Inferior parietal cortex (tissue), 1 donor: ENCODE data around the gene NXF1.
A peak's percentile ranks its signal among the peaks of the same experiment; 100 is the strongest.
"Not testable (repeated sequence)": the region's sequence is repeated elsewhere in the genome, so short reads cannot be mapped to it uniquely, and the experiment has no call there.

ENCODE experiments used
- DNase-seq: peaks from one replicate; pipeline ENCODE4 v3.0.0-alpha.2; 2016; ENCODE audit errors: extremely low spot score

The NXF1 gene

GRCh38 chr11:62787005-62787759 is 18.1 kb downstream of the NXF1 start, which contains the start of gene TMEM179B:
TSS of gene TMEM179B (plus strand) at chr11:62787402. CDS start at chr11:62787432, 30 bp downstream.
- peak; percentile 98 for DNase-seq

- peak; percentile 77 for DNase-seq
Measured at GRCh38 chr11:62786318-62787004, 18.8 kb downstream of the NXF1 start.

- DNase-seq, result no peak
Measured at GRCh38 chr11:62782753-62783152, 22.5 kb downstream of the NXF1 start.

- no peak for DNase-seq
Measured at GRCh38 chr11:62778441-62778840, 26.8 kb downstream of the NXF1 start.

DNA sequence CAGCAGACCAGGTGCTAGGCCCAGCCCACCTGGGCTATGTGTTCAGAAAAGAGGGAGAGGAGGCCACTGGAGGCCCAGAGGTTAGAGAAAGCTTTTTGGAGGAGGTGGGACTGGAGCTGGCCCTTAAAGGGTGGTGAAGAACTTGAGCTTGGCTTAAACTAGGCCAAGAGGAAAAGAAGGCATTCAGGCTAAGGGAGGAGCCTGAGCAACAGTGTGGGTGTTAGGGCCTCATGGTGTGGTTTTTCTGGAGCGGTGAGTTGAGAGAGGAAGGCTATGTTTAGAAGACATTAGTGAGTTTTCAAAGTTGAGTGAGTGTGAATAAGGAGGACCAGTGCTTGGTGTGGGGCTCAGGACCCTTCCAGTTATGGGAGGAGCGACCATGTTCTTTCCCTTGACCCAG is 27.9 kb downstream of the NXF1 start:
- DNase-seq, result no peak

GRCh38 chr11:62775646-62776045 is 29.6 kb downstream of the NXF1 start:
- no peak for DNase-seq

- DNase-seq, result no peak
Measured at GRCh38 chr11:62774407-62774806, 30.8 kb downstream of the NXF1 start.

DNA sequence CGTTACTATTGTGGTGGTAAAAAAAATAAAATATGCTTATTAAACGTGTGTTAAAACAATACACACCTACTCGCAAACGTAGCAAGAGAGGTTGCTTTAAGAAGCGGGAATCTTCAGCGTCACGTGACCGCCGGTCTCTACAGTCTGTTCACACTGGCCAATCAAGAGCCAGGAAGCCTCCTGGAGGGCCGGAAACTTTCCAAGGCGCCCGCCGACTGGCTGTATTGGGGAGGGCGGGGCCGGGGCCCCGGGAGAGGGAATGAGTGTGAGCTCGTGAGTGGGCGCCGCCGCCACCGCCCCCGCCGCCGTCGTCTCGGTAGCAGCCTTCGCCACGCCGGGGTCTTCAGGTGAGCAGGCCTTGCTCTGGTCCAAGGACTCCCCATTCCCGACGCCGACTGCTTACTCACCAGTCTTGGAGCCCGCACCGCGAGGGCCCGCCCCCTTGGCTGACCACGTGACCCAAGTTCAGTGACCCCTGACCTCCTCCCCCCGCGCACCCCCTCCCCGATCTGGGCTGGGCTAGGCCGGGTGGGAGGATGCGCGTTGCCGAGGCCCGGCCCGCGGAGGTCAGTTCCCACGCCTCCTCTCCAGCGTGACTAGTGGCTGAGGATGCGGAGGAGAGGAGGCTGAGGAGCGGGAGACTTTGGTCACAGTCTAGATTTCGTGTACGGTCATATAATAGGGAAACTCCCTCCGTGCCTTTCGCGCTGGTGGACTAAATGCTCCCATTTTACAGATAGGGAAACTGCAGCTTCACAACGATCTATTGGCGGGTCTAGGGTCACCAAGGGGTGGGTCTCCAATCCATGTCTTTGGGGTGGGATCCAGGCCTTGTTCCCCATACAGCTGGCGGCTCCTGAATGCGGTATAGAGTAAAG is 33.9 kb downstream of the NXF1 start, which contains the start of gene TAF6L:
Gene TAF6L, plus strand, starts transcription at position 253 of the 878 bp plus-strand sequence. CDS start 4,388 bp downstream, outside the sequence.
- DNase-seq, result peak; percentile 99

GRCh38 chr11:62770778-62771143 is 34.5 kb downstream of the NXF1 start:
- no peak for DNase-seq

GRCh38 chr11:62760867-62761227 is 44.4 kb downstream of the NXF1 start:
- DNase-seq, result not testable (repeated sequence)

DNA sequence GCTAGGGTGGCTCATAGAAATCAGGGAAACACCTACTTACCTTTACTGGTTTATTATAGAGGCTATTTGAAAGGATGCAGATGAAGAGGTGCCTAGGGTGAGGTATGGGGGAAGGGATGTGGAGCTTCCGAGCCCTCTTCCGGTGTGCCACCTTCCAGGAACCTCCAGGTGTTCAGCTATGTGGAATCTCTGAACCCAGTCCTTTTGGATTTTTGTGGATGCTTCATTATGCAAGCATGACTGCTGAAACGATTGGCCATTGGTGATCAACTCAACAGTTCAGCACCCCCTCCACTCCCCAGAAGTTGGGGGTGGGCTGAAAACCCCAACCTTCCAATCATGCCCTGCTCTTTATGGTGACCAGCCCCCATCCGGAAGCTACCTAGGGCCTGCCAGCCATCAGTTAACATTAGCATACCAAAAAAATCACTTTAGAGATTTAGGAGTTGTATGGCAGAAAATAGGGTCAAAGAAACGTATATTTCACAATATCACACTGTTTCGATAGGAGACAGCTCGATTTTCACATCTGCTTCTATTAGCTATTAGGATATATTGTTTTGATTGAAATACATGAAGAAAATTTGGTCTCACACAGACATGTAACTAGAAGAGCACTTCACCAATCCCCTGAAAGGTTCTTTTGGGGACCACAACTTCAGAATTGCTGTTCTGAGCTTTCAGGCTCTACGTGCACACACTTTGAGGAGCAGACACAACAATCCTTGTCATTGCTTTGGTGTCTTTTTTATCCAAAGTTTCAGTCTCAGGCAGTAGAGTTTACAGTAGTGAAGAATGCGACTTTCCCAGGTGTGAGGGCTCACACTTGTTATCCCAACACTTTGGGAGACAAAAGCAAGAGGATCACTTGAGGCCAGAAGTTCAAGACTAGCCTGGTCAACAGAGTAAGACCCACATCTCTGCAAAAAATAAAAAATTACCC is 47.1 kb downstream of the NXF1 start:
- no peak for DNase-seq

DNA sequence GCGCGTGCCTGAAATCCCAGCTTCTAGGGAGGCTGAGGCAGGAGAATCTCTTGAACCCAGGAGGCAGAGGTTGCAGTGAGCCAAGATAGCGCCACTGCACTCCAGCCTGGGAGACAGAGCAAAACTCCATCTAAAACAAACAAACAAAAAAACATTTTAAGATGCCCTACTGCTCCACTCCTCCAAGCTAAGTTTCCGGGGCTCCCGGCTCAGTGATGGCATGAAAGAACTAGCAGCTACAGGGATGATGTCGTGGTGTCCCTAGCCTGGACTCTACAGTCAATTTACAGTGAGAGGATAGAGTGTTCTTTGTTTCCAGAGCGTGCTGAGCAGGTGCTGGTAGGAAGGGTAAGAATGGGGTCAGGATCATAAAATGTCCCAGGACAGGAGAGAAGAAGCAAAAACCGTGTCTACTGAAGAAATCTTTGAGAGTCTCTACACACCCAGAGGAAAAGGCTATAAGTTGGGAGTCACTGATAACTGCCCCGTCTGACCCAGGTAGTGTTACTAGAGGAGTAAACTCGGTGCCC is 50.1 kb downstream of the NXF1 start:
- no peak for DNase-seq

- DNase-seq, result peak; percentile 99
Measured at GRCh38 chr11:62753736-62754603, 51.3 kb downstream of the NXF1 start, which contains the start of gene ZBTB3. TSS of gene ZBTB3 (minus strand) at chr11:62754160. CDS start at chr11:62753664, 496 bp downstream.

GRCh38 chr11:62752994-62753735 is 52.1 kb downstream of the NXF1 start:
- no peak for DNase-seq

DNA sequence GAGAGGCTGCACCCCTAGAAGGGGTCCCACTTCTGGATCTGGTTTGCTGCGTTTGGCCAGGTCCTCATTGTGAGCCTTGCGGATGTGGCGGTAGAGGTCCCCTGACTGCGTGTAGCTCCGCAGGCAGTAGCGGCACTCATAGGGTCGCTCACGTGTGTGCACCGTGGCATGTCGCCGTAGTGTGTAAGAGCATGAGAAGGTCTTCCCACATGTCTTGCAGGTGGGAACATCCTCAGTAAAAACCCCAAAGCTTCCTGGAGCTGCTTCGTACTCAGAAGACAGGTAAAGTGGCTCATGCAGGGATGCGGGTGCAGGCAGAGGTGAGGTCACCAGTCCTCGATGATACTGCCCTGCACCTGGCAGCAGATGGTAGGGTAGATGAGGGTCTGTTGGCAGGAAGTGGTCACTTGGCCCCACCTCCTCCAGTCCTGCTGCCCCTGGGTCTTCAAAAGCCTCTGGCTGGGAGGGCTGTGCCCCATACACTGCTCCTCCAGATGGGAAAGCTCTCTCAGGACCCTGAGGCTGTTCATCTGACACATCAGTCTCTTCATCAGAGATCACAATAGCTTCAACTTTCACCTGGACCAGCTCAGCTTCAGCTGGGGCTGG is 53.0 kb downstream of the NXF1 start:
- DNase-seq, result no peak

- not testable (repeated sequence) for DNase-seq
Measured at GRCh38 chr11:62749931-62750330, 55.3 kb downstream of the NXF1 start.

DNA sequence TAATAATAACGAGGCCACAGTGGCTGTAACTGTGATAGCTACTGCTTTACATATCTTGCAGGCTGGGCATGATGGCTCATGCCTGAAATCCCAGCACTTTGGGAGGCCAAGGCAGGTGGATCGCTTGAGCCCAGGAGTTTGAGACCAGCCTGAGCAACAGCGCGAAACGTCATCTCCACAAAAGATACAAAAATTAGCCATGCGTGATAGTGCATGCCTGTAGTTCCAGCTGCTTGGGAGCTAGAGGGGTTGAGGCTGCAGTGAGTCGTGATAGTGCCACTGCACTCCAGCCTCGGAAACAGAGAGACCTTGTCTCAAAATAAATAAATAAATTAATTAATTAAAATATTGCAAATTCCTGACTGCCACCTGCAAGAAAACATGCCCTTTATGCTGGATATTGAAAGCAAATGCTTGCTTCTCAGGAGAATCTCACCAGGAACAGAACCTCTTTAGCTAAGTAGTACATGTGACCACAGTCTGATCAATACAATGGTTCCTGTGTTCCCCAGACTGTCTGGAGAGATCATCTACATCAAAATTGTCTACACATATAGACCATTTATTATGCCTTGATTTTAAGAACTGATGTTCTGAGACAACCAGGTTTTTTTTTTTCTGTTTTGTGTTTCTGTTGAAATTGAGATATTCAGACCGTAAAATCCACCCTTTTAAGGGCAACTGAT is 57.6 kb downstream of the NXF1 start:
- peak; percentile 20 for DNase-seq
